PFSK-1 (cell line): ENCODE measurements around the gene ADD1.

ENCODE experiments used
- FOXP2 ChIP-seq: optimal IDR thresholded peaks from 2 replicates; pipeline ENCODE3; 2011; ENCODE audit warnings: borderline replicate concordance, control low read depth, inconsistent platforms; ENCODE audit not compliant: insufficient read depth; ENCODE audit errors: extremely low read length, extremely low read depth
- POLR2AphosphoS5 ChIP-seq: IDR thresholded peaks from 2 replicates; pipeline ENCODE4 v1.6.1; 2012; ENCODE audit warnings: low read depth, mild to moderate bottlenecking, control low read depth, low read length, moderate library complexity
- REST ChIP-seq, 2 experiments: IDR thresholded peaks; 2 replicates each; pipeline versions ENCODE4 v1.6.1 to v1.8.0; 2011 to 2012; ENCODE audit warnings: low read depth in 2 of 2, low read length in 2 of 2, control low read depth in 1 of 2, inconsistent platforms in 1 of 2, mild to moderate bottlenecking in 1 of 2, moderate library complexity in 1 of 2; ENCODE audit not compliant: insufficient read depth in 1 of 2
- SIN3A ChIP-seq: IDR thresholded peaks from 2 replicates; pipeline ENCODE4 v1.6.1; 2012; ENCODE audit warnings: mild to moderate bottlenecking, low read length, moderate library complexity, borderline replicate concordance; ENCODE audit not compliant: insufficient read depth
- TAF1 ChIP-seq: IDR thresholded peaks from 2 replicates; pipeline ENCODE4 v1.6.1; 2012; ENCODE audit warnings: low read length, control low read depth, borderline replicate concordance; ENCODE audit not compliant: insufficient read depth

Gene ADD1

GRCh38 chr4:2930758-2931511 is 87.3 kb downstream of the ADD1 start:
- no peak for TF ChIP-seq FOXP2
- TF ChIP-seq POLR2AphosphoS5 = no peak
- no peak for TF ChIP-seq SIN3A
- no peak for TF ChIP-seq TAF1

- TF ChIP-seq REST (IDR thresholded peaks at IDR 0.05; ENCODE audit: insufficient read depth in 1 of 2, low read depth in 2 of 2, low read length in 2 of 2) (no peak), POLR2AphosphoS5 (no peak; the same call in 1 of the 2 replicates), TAF1 (no peak), SIN3A (no peak), FOXP2 (no peak)
Observed at GRCh38 chr4:2931512-2932301, 88.1 kb downstream of the ADD1 start.

GRCh38 chr4:2932321-2932950 is 88.8 kb downstream of the ADD1 start:
- TF ChIP-seq FOXP2 = no peak
- no peak for TF ChIP-seq POLR2AphosphoS5
- TF ChIP-seq TAF1 = no peak
- TF ChIP-seq SIN3A = no peak
- TF ChIP-seq REST (IDR thresholded peaks at IDR 0.05; ENCODE audit: insufficient read depth in 1 of 2, low read depth in 2 of 2, low read length in 2 of 2) = no peak

GRCh38 chr4:2932951-2933565 is 89.4 kb downstream of the ADD1 start:
- TF ChIP-seq TAF1 = no peak
- TF ChIP-seq SIN3A = no peak
- TF ChIP-seq REST (IDR thresholded peaks at IDR 0.05; ENCODE audit: insufficient read depth in 1 of 2, low read depth in 2 of 2, low read length in 2 of 2) = no peak
- TF ChIP-seq POLR2AphosphoS5 = no peak
- no peak for TF ChIP-seq FOXP2

- TF ChIP-seq POLR2AphosphoS5 (no peak), REST (IDR thresholded peaks at IDR 0.05; ENCODE audit: insufficient read depth in 1 of 2, low read depth in 2 of 2, low read length in 2 of 2) (no peak), FOXP2 (no peak), TAF1 (no peak), SIN3A (no peak)
Observed at GRCh38 chr4:2933566-2934076, 90.0 kb downstream of the ADD1 start.
